ENCODE data around the gene RAD51AP2. TPM values are rescaled to one million over a fixed set of nuclear protein-coding genes. Genes with fewer than 3 reads are reported as not detected.

RAD51AP2 gene
- polyA plus RNA-seq, 1 of the 3 experiments (the other 2 are of a cell fraction), result not detected

GRCh38 chr2:17538022-17538843, 20.0 kb upstream of the RAD51AP2 start:
- Histone ChIP-seq H3K9ac (peak overlapping the region; percentile 33; the same call in 1 of the 2 replicates), H3K36me3 (replicated peaks in 1 of 2; ENCODE audit: control insufficient read depth in 1 of 2, insufficient read depth in 2 of 2, low read length in 1 of 2) (no peaks in the 10 kb centered on the region), H3K27me3 (ENCODE audit: insufficient read depth) (peaks cover 17% of the 10 kb centered on the region; the same call in 1 of the 2 replicates), H3K4me3 (ENCODE audit: low read depth in 2 of 2, low read length in 1 of 2) (peak overlapping the region; percentile 62 to 74), H3K27ac (ENCODE audit: low read depth in 2 of 2, low read length in 1 of 2) (peak overlapping the region in 1 of 2 experiments; percentile 47; a peak in 1 of 4 replicates), H3K79me2 (ENCODE audit: insufficient read depth) (no peaks in the 10 kb centered on the region), H4K20me1 (ENCODE audit: insufficient read depth) (no peaks in the 10 kb centered on the region), H3K4me2 (peak overlapping the region; percentile 92), H3K9me3 (no peaks in the 10 kb centered on the region), H3K4me1 (ENCODE audit: control insufficient read depth in 1 of 2, insufficient read depth in 2 of 2, low read depth in 1 of 2, low read length in 1 of 2) (peaks cover 0 to 25% of the 10 kb centered on the region in 2 experiments; a peak in 2 of 4 replicates), H3K9me2 (no peaks in the 10 kb centered on the region), H3F3A (replicated peaks; ENCODE audit: insufficient read depth) (peaks cover 7% of the 10 kb centered on the region), H2AFZ (ENCODE audit: low read depth) (peak overlapping the region; percentile 75)
- TF ChIP-seq RFX5 (IDR thresholded peaks at IDR 0.05; ENCODE audit: low read length), result no peak; the same call in 1 of the 2 replicates
- TF ChIP-seq EP300 (IDR thresholded peaks at IDR 0.05; ENCODE audit: borderline replicate concordance in 1 of 2, low read depth in 1 of 2, low read length in 1 of 2), result 0 out of 4 replicates have a peak, but pooled peaks of 1 of the 2 experiments have one; percentile 9
- peak; percentile 5 for TF ChIP-seq CHD2 (IDR thresholded peaks at IDR 0.05; ENCODE audit: low read length, partially characterized antibody)
- CTCF ChIA-PET, result interaction anchor here (0.6 to 3.1 kb wide), 10 partner anchors 8 to 929 kb away, joined by 3 to 15 read pairs (median 3); no protein-coding TSS in a partner anchor
- peak; percentile 33 for DNase-seq
- WGBS (ENCODE audit: low lambda C conversion rate), result 10% methylated on average over 30 of the region's 30 CpGs
- POLR2A ChIA-PET, result no interaction called here

GRCh38 chr2:17536416-17536815, 18.2 kb upstream of the RAD51AP2 start:
- Histone ChIP-seq H3K4me3 (ENCODE audit: low read depth in 2 of 2, low read length in 1 of 2) (no peak overlapping the region), H3K79me2 (ENCODE audit: insufficient read depth) (no peaks in the 10 kb centered on the region), H3K4me2 (no peak overlapping the region), H3K4me1 (ENCODE audit: control insufficient read depth in 1 of 2, insufficient read depth in 2 of 2, low read depth in 1 of 2, low read length in 1 of 2) (peaks cover 0 to 20% of the 10 kb centered on the region in 2 experiments; a peak in 2 of 4 replicates), H3K9ac (no peak overlapping the region), H3K9me2 (no peaks in the 10 kb centered on the region), H2AFZ (ENCODE audit: low read depth) (no peak overlapping the region), H3F3A (replicated peaks; ENCODE audit: insufficient read depth) (peaks cover 7% of the 10 kb centered on the region), H3K36me3 (replicated peaks in 1 of 2; ENCODE audit: control insufficient read depth in 1 of 2, insufficient read depth in 2 of 2, low read length in 1 of 2) (no peaks in the 10 kb centered on the region), H4K20me1 (ENCODE audit: insufficient read depth) (no peaks in the 10 kb centered on the region), H3K27me3 (ENCODE audit: insufficient read depth) (peaks cover 5% of the 10 kb centered on the region; the same call in 1 of the 2 replicates), H3K9me3 (no peaks in the 10 kb centered on the region), H3K27ac (ENCODE audit: low read depth in 2 of 2, low read length in 1 of 2) (no peak overlapping the region)
- WGBS (ENCODE audit: low lambda C conversion rate), result 67% methylated on average over 2 of the region's 2 CpGs
- TF ChIP-seq PBX3 (IDR thresholded peaks at IDR 0.05) (no peak), NFIC (IDR thresholded peaks at IDR 0.05; ENCODE audit: borderline replicate concordance) (no peak), RFX5 (IDR thresholded peaks at IDR 0.05; ENCODE audit: low read length) (no peak), CTCF (IDR thresholded peaks at IDR 0.05) (no peak), USF1 (IDR thresholded peaks at IDR 0.05; ENCODE audit: borderline replicate concordance, low read depth) (no peak), FOSL2 (IDR thresholded peaks at IDR 0.05; ENCODE audit: borderline replicate concordance, low read depth) (no peak), REST (IDR thresholded peaks at IDR 0.05; ENCODE audit: low read depth, low read length) (no peak), JUND (IDR thresholded peaks at IDR 0.05) (no peak), FOXJ3 (CRISPR knock-in tag; IDR thresholded peaks at IDR 0.05) (no peak), RXRA (IDR thresholded peaks at IDR 0.05; ENCODE audit: borderline replicate concordance, low read depth) (no peak)
- no peak for DNase-seq
- POLR2A ChIA-PET, result no interaction called here
- CTCF ChIA-PET, result interaction anchor here (1.0 kb wide), 2 partner anchors 38 to 63 kb away, joined by 3 read pairs; no protein-coding TSS in a partner anchor
